Hepatocyte (in vitro differentiated cells): ENCODE data around the gene SLC10A2. TPM values are rescaled to one million over a fixed set of nuclear protein-coding genes. Genes with fewer than 3 reads are reported as not detected.

Source experiments
- DNase-seq: peaks from one replicate; pipeline ENCODE4 v3.0.0-alpha.2; 2016; ENCODE audit warnings: low spot score
- H2AFZ ChIP-seq: fragments of 200-600 bp; sonication (generic); 2 replicates; pipeline ENCODE4 v1.6.0; 2016; ENCODE audit warnings: antibody characterized with exemption, mild to moderate bottlenecking
- H3K27ac ChIP-seq: fragments of 200-600 bp; sonication (generic); 2 replicates; pipeline ENCODE4 v1.5.1; 2016; ENCODE audit warnings: mild to moderate bottlenecking
- H3K27me3 ChIP-seq: fragments of 200-600 bp; sonication (generic); 2 replicates; pipeline ENCODE4 v1.6.1; 2016
- H3K36me3 ChIP-seq: fragments of 200-600 bp; sonication (generic); replicated peaks from 2 replicates; pipeline ENCODE4 v1.5.1; 2016; ENCODE audit warnings: low read depth; ENCODE audit not compliant: insufficient read depth
- H3K4me1 ChIP-seq: fragments of 200-600 bp; sonication (generic); 2 replicates; pipeline ENCODE4 v1.5.1; 2016; ENCODE audit warnings: mild to moderate bottlenecking, moderate library complexity; ENCODE audit not compliant: insufficient read depth
- H3K4me2 ChIP-seq: fragments of 200-600 bp; sonication (generic); 2 replicates; pipeline ENCODE4 v1.6.0; 2016
- H3K4me3 ChIP-seq: fragments of 200-600 bp; sonication (generic); 2 replicates; pipeline ENCODE4 v1.5.1; 2016; ENCODE audit warnings: mild to moderate bottlenecking
- H3K79me2 ChIP-seq: fragments of 200-600 bp; sonication (generic); 2 replicates; pipeline ENCODE4 v1.6.0; 2017; ENCODE audit warnings: mild to moderate bottlenecking
- H3K9me2 ChIP-seq: fragments of 200-600 bp; sonication (generic); replicated peaks from 2 replicates; pipeline ENCODE4 v1.6.0; 2017; ENCODE audit warnings: mild to moderate bottlenecking; ENCODE audit not compliant: insufficient read depth
- H3K9me3 ChIP-seq: fragments of 200-600 bp; sonication (generic); 2 replicates; pipeline ENCODE4 v1.5.1; 2016; ENCODE audit warnings: low read depth, mild to moderate bottlenecking
- H4K20me1 ChIP-seq: fragments of 200-600 bp; sonication (generic); 2 replicates; pipeline ENCODE4 v1.6.0; 2016; ENCODE audit warnings: mild to moderate bottlenecking; ENCODE audit not compliant: insufficient read depth, poor library complexity, severe bottlenecking
- CTCF ChIP-seq: fragments of 200-600 bp; sonication (generic); IDR thresholded peaks from 2 replicates; pipeline ENCODE4 v1.5.1; 2016; ENCODE audit warnings: antibody characterized with exemption, mild to moderate bottlenecking; ENCODE audit not compliant: poor library complexity
- EZH2 ChIP-seq: fragments of 200-600 bp; sonication (generic); IDR thresholded peaks from 2 replicates; pipeline ENCODE4 v1.6.1; 2016; ENCODE audit warnings: antibody characterized with exemption, mild to moderate bottlenecking, borderline replicate concordance
- EZH2phosphoT487 ChIP-seq: fragments of 200-600 bp; sonication (generic); IDR thresholded peaks from one replicate; pipeline ENCODE4 v1.6.1; 2018; ENCODE audit warnings: antibody characterized with exemption, mild to moderate bottlenecking, low read depth, moderate library complexity; ENCODE audit not compliant: unreplicated experiment, severe bottlenecking
- WGBS: methylation state at CpG from one replicate; pipeline ENCODE4 v1.1.6; 2016; ENCODE audit warnings: low lambda C conversion rate; ENCODE audit errors: missing lambda C conversion rate; 5-methylcytosine and 5-hydroxymethylcytosine counted together
- polyA plus RNA-seq: library from polyadenylated mRNA; unstranded; fragments of >200 nt; fragmentation: Nextera tagmentation; extraction: Ambion mirVana; gene quantifications from 2 replicates; pipeline ENCODE4 v1.2.1, GENCODE V29; 2016
- total RNA-seq: library from RNA; depleted of rRNA; stranded (reverse); fragments of >200 nt; gene quantifications from 2 replicates; pipeline ENCODE4 v1.2.3, GENCODE V29; 2014

The SLC10A2 gene
- total and polyA plus RNA-seq, 2 experiments from 2014 or later, result 0.63 to 1.8 TPM

DNA sequence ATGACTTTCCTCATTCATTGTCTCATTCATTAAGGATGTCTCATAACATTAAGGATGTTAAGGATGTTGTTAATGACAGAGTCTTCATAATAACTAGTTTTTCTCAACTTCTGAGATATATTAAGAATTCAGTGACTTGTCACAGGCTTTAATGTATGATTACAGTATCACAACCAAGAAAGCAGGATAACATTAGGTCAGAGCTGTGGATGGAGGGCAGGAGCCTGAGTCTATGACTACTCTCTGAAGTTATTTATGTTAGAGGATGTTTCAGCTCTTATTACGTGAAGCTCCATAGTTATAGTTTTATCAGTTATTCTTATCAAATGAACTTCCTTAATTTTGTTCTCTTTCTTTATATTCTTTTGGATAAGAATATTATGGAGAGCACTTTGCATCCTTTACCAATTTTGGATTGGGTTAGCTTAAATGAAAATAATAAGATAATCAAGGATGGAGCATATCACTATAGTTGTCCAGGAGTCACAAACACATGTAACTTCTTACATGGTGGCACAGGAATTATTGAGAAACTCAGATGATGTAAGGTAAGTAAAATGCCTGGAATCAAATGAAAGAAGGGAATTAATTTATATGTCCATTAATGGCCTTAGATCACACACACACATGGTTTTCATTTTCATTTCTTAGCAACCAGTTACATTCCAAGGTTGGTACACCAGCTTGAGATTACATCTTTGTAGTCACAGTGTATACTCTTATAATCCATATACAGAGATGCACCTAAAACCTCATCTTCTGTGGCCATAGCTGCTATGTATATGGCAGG, 57.0 kb downstream of the SLC10A2 start:
- H3K4me2 ChIP-seq, result no peak overlapping the region
- H3K36me3 ChIP-seq, result no peaks in the 10 kb centered on the region
- 93% methylated on average over 1 of the region's 1 CpG for WGBS
- no peak for DNase-seq
- TF ChIP-seq EZH2phosphoT487, result no peak
- TF ChIP-seq EZH2, result no peak
- TF ChIP-seq CTCF, result no peak
- no peaks in the 10 kb centered on the region for H3K9me3 ChIP-seq
- no peaks in the 10 kb centered on the region for H3K9me2 ChIP-seq
- H4K20me1 ChIP-seq, result no peaks in the 10 kb centered on the region
- H3K79me2 ChIP-seq, result no peaks in the 10 kb centered on the region
- H3K27me3 ChIP-seq, result no peaks in the 10 kb centered on the region
- peaks cover 3% of the 10 kb centered on the region for H3K4me1 ChIP-seq
- H3K27ac ChIP-seq, result no peak overlapping the region
- H3K4me3 ChIP-seq, result no peak overlapping the region
- H2AFZ ChIP-seq, result no peak overlapping the region

DNA sequence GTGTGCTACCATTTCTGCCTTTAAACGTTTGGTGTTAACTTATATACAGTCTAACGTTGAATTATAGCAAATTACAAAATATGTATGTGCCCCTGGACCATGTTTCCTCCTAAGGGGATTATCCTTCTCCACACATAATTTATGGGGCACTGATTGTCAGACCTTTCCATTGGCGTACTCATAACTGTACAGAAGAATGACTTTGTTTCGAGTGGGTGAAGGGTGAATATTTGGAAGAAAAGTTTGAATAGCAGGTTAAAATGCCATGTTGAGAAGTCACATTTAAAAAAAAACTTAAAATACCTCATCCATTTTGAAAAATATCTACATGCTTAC, 58.8 kb downstream of the SLC10A2 start:
- TF ChIP-seq CTCF, result no peak
- no peak for TF ChIP-seq EZH2phosphoT487
- TF ChIP-seq EZH2, result no peak
- Histone ChIP-seq H3K79me2 (no peaks in the 10 kb centered on the region), H3K9me2 (no peaks in the 10 kb centered on the region), H3K4me2 (peak overlapping the region; percentile 34), H4K20me1 (no peaks in the 10 kb centered on the region), H2AFZ (no peak overlapping the region), H3K36me3 (no peaks in the 10 kb centered on the region), H3K27me3 (no peaks in the 10 kb centered on the region), H3K4me3 (no peak overlapping the region), H3K9me3 (no peaks in the 10 kb centered on the region), H3K4me1 (peaks cover 20% of the 10 kb centered on the region), H3K27ac (no peak overlapping the region)
- DNase-seq, result no peak
- WGBS, result 66% methylated on average over 4 of the region's 4 CpGs

DNA sequence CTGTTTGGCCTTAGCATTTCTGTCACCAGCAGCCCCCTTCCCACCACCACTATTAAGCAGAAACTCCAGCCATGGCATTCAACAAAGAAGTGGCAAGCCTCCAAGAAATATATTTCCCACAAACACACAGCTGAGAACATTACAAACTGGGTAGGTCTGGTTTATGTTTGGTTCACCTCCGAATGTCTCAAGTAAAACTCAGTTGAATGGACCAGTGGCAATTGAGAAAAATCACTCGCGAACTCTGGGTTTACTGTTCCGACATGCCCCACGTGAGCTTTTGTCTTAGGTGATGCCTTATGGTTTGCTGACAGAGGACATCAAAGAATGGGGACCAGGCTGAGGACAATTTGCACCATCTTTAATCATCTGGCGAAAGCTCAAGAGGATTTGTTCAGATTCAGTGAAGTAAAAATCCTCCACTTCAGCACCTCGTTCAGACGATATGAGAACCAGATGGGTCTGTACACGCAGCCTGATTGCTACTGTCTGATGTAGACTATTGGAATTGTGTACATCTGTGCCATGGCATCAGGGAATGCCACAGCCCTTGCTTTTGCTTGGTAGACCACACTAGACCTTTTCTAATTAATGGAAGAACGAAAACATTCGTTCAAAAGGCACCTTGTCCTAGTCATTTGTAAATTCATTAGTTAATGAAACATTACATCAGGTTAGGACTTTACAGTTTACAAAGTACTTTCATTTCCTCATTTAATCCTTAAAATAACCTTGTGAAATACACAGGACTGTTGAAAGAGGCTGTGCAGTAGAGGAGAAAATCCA, 59.4 kb downstream of the SLC10A2 start:
- H3K27me3 ChIP-seq, result no peaks in the 10 kb centered on the region
- H3K27ac ChIP-seq, result no peak overlapping the region
- no peaks in the 10 kb centered on the region for H3K9me2 ChIP-seq
- peak; percentile 17 for DNase-seq
- peak overlapping the region; percentile 34 for H3K4me2 ChIP-seq
- no peak for TF ChIP-seq EZH2
- TF ChIP-seq CTCF, result no peak
- peak; percentile 65 for TF ChIP-seq EZH2phosphoT487
- H2AFZ ChIP-seq, result peak overlapping the region; percentile 5
- H3K36me3 ChIP-seq, result no peaks in the 10 kb centered on the region
- H3K4me1 ChIP-seq, result peaks cover 21% of the 10 kb centered on the region
- 46% methylated on average over 11 of the region's 11 CpGs for WGBS
- no peaks in the 10 kb centered on the region for H3K9me3 ChIP-seq
- no peaks in the 10 kb centered on the region for H4K20me1 ChIP-seq
- H3K79me2 ChIP-seq, result no peaks in the 10 kb centered on the region
- H3K4me3 ChIP-seq, result no peak overlapping the region
